Dermis blood vessel endothelial cell (primary cell): ENCODE data around the gene THSD4. TPM values are rescaled to one million over a fixed set of nuclear protein-coding genes. Genes with fewer than 3 reads are reported as not detected.

Source experiments
- DNase-seq: peaks from one replicate; pipeline ENCODE4 v3.0.0; 2010
- total RNA-seq: library from RNA; depleted of rRNA; stranded (reverse); fragments of >200 nt; gene quantifications from 2 replicates; pipeline ENCODE4 v1.2.3, GENCODE V29; 2014

The THSD4 gene
- total RNA-seq: 34.2 and 38.4 TPM in 2 replicates

DNA sequence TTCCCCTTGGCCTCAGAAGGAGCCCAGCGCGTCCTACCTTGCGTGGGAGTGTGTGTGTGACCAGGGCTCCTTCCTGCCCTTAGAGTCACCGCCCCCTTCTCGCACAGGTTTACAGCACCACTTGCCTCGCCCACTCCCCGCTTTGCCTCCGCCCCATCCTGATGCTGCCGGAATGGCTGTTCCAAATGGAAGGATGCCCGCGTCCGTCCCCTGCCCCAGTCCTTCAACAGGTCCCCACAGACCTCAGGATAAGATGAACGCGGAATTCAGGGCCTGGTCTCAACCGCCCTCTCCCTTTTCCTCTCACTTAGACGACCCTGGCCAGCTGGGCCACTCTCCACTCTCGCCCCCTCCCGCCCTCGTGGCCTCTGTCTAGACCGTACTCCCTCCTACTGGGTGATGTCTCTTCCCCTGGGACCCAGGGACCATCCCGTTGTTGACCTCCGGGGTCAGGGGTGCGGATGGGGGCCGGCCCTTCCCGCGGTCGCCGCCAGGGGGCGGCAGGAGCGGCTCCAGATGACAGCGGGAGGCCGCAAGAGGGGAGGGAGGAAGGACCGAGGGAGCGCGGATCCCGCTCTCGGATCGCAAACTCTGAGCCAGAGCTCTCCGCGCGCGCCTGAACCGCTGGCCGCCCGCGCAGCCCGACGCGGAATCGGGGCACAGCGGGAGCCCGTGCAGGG is at the start of gene THSD4:
TSS of gene THSD4 (plus strand) at position 585 of the 680 bp plus-strand sequence.
- DNase-seq: peak; percentile 74

GRCh38 chr15:71066983-71067382 is 48.3 kb upstream of the THSD4 start:
- DNase-seq: no peak

DNA sequence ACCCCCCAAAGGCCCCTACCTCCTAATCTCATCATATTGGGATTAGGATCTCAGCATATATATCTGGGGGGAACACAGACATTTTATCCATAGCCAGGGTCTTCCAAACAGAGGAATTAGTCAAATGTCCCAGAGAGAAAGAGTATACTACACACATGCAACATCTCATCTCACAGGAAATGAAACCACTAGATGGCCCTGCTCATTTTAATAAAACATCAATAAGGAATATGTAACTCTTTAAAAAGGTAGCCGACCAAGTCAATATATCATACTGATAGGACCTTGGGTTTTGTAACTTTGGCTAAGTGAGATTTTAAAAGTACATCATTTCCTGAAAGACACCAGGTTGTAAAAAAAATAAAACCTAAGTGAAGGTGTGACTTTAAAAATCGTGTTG is 45.6 kb upstream of the THSD4 start:
- DNase-seq: no peak

DNA sequence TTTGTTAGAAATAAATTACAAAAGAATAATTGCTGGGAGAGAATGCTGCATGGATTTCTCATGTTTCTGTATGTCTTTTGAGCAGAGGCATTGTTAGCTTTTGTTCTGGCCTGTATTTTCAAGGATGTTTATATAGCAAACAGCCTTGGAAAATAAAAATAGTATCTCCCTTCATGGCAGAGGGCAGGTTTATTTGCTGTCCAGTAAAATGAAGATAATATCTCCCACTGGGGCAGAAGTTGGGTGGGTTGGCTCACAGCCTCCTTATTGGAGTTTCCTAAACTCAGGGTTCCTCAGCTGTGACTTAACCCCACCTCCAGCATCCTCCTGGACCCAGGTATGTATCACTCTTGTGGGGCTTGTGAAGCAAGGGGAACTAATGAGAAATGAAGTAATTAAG is 43.7 kb upstream of the THSD4 start:
- DNase-seq: no peak

GRCh38 chr15:71072423-71072822 is 42.8 kb upstream of the THSD4 start:
- DNase-seq: no peak

DNA sequence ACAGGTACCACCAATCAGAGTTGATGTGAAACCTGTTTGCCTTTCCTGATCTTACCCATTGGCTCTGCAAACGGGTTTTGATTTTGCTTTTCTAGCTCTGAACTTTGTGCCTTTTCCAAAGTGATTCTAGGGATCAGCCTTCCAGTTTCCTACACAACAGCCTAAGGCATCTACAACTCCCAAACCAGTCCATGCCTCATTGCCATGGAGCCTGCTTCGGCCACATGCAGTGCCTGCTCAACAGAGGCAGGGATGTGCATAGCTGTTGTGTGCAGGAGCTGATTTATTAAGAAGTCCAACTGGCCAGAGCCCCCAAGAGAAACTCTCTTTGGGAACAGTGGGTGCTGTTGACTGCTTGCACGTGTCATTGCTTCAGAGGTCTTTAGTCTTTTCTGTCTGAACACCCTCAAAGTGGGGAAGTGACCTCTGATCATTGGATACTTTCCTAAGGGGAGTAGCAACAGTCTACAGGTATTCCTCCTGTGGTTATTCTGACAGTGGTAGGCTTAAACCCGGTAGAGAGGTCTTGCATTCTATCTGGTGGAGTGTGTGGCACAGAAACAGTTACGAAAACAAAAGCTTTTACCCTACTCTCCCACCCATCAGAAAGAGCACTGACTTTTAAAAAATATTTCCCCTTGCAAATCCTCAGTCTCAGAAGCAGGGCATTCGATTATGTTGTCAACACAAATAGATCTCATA is 36.6 kb upstream of the THSD4 start:
- DNase-seq: no peak

DNA sequence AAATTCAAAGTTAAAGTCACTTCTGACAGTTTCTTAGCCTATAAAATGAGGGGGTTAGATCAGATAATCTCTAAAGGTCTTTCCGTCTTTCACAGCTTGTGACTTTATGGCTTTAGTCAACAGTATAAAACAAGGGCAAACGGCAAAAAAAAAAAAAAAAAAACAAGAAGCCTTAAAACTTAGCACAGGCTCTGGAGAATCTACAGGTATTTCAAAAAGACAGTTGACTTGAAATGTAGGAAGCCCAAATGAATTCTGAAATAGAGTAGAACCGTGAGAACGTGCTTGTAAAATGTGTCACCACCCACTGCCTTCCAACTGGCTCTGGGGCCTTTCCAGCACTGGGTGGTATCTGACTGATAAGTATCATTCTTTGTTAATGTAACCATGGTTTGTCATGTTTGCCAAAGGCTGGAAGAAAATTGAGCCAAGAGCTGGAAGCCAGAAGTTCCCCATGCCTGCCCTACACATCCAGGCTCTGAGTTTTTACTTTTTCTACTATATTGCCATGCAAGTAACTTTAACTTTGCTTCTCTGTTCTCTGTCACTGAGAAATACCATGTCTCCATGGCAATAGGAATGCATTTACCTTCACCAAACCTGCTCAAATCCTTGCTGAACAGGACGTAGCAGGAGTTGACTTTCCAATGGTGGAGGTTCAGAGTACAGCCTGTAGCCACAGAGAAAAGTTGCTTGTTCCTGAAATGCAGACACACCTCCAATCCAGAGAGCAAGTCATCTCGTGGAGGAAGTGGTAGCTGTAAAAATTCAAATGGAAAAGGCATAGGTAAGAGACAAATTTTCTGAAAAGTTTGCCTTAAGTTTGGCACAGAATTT is 35.8 kb upstream of the THSD4 start:
- no peak for DNase-seq

DNA sequence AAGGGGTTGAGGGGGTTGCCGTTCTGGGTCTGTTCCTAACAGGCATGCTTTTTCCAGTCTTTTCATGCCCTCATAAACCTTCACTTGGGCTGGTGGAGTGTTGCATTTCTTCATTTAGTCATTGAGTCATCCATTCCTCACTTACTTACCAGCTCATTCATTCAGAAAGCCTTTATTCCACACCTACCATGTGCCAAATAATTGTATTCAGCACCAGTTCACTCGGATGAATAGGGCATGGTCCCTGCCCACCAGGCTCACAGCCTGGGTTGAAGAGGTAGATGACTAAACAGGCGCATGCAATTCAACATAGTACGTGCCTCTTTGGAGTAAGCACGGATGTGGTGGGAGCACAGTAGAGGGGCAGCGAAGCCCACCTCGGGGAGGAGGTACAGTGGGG is 35.1 kb upstream of the THSD4 start:
- no peak for DNase-seq

- DNase-seq: no peak
These were observed 34.6 kb upstream of the THSD4 start for GRCh38 chr15:71080705-71081104.

DNA sequence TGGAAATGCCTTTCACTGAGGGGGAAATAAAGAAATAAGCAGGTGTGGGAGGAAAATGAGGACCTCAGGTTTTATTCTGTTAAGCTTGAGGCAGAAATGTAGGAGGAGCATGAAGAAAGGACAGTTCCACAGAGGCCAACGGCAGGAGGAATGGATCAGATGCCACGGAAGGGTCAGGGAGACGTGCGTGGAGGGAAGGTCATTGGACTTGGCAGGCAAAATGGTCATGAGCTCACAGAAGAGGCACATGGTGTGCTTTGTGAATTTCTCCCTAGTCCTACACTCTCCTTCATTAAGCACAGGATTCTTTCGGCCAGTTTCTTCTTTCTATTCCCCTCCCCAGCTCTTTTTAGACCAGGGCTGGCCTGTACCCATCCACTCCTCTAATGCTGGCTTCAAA is 32.5 kb upstream of the THSD4 start:
- DNase-seq: no peak

- peak; percentile 85 for DNase-seq
These were observed 31.9 kb upstream of the THSD4 start for GRCh38 chr15:71083349-71083748.

DNA sequence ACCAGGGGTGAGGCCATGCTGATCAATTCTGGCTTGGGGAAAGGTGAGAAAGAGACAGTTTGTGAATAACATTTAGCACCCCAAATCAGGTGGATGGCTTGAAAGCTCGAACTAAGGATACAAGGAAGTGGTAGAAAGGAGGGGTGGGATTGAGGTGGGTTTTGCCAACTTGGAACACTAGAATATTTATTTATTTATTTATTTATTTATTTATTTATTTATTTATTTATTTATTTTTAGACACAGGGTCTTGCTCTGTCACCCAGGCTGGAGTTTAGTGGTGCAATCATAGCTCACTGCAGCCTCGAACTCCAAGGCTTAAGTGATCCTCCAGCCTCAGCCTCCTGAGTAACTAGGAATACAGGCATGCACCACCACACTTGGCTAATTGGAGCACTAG is 31.0 kb upstream of the THSD4 start:
- no peak for DNase-seq

DNA sequence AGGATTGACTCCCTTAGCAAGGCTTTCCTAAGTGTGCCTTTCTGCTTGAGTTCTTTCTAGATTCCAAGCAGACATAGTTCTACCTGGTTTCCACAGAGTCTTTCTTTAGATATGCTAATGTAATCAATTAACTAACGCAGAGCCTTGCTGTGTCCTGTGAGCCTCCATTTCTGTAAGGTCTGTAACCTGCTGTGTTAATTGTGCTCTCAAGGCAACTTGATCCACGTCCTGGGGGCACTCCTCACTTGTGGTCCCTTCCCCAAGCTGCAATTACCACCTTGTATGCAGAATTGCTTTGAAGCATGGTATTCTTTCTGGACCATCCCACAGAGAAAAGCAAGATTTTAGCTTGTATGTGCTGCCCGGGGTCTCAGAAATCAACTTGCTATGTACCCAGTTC is 29.5 kb upstream of the THSD4 start:
- DNase-seq: no peak

DNA sequence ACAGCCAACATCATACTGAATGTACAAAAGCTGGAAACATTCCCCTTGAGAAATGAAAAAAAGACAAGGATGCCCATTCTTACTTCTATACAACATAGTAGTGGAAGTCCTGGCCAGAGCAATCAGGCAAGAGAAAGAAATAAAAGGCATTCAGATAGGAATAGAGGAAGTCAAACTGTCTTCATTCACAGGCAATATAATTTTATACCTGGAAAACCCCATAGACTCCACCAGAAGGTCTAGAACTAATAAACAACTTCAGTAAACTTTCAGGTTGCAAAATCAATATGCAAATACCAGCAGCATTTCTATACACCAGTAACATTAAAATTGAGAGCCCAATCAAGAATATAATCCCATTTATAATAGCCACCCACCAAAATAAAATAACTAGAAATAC is 27.1 kb upstream of the THSD4 start:
- no peak for DNase-seq

- DNase-seq: no peak
These were observed 26.6 kb upstream of the THSD4 start for GRCh38 chr15:71088683-71089082.

DNA sequence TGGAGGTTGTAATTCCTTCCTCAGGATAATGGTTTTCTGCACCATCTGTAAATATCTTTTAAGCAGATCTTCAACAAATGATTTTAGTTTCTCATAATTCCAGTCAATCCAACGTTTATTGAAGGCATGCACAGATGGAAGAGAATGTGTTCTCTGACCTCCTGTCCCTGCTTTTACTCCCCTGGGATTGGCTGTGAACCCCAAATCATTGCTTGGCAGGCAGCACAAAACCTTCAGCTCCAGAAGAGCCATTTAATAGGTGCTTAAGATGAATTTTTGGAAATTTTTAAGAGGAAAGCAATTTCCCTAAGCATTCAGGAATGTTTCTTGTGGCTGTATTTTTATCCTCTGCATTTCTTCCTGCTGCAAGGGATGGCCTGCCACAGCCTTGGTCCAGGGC is 25.5 kb upstream of the THSD4 start:
- DNase-seq: no peak

DNA sequence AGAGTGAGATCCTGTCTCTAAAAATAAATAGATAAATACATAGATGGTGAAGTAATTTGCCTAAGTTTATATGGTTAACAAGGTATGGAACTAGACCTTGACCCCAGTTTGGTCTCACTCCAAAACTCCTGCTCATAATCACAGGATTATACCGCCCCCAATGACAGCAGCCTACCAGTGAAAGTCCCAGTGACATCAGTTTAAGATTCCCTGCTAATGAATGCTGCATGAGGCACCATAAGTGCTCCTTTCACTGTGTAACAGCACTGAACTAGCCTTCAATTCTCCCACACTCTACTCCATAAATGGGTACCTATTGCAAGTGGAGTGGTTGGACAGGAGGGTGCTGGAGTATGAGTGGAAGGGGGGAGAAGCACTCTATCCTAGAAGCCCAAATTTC is 23.7 kb upstream of the THSD4 start:
- no peak for DNase-seq

DNA sequence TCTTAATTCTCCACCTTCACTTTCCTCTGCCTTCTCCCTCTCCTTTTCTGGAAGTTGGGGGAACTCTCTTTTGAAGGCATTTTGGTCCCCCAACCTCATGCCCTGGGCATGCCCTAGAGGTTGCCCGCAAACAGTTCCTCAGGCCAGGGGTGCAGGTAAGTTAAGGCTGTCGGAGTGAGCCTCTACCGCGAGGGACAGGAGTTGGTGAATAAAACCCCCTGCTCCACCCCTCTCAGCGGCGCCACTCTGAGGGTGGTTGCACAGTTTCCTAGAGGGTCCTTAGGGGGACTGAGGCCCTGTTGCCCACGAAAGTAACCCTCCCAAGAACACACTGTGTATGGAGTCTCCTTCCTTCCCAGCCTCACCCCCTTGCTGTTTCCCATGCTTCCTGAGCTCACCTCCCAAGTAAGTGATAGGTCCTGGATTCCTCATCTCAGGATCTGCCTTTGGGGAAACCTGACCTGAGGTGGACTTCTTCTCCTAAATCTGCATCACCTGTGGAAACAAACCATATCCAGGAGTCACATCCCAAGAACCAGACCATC is 23.1 kb upstream of the THSD4 start:
- DNase-seq: no peak

- DNase-seq: peak; percentile 82
These were observed 21.9 kb upstream of the THSD4 start for GRCh38 chr15:71093054-71094024.

GRCh38 chr15:71094137-71094536 is 21.1 kb upstream of the THSD4 start:
- DNase-seq: no peak

- peak; percentile 60 for DNase-seq
These were observed 18.6 kb upstream of the THSD4 start for GRCh38 chr15:71096676-71097075.

GRCh38 chr15:71097890-71098289 is 17.4 kb upstream of the THSD4 start:
- no peak for DNase-seq
